ENCODE measurements around the gene PAM.
"Not testable (repeated sequence)": the region's sequence is repeated elsewhere in the genome, so short reads cannot be mapped to it uniquely, and the experiment has no call there.

The PAM gene

GRCh38 chr5:102903074-102903871 lies 148.2 kb downstream of the PAM start:
- DNase-seq (ENCODE audit: low spot score): no peak

GRCh38 chr5:102905056-102905455 lies 150.0 kb downstream of the PAM start:
- DNase-seq (ENCODE audit: low spot score): no peak

- not testable (repeated sequence) for DNase-seq (ENCODE audit: low spot score)
These were observed 152.0 kb downstream of the PAM start for GRCh38 chr5:102907099-102907498.

GRCh38 chr5:102910240-102911226 lies 155.4 kb downstream of the PAM start:
- no peak for DNase-seq (ENCODE audit: low spot score)

GRCh38 chr5:102911973-102912372 lies 156.9 kb downstream of the PAM start:
- DNase-seq (ENCODE audit: low spot score): no peak

GRCh38 chr5:102916109-102916508 lies 161.0 kb downstream of the PAM start:
- no peak for DNase-seq (ENCODE audit: low spot score)

GRCh38 chr5:102918986-102919610 lies 164.0 kb downstream of the PAM start:
- no peak for DNase-seq (ENCODE audit: low spot score)

- no peak for DNase-seq (ENCODE audit: low spot score)
These were observed 165.7 kb downstream of the PAM start for GRCh38 chr5:102920762-102921161.

GRCh38 chr5:102921341-102922044 lies 166.4 kb downstream of the PAM start:
- no peak for DNase-seq (ENCODE audit: low spot score)

GRCh38 chr5:102922111-102922720 lies 167.1 kb downstream of the PAM start:
- DNase-seq (ENCODE audit: low spot score): no peak

GRCh38 chr5:102922799-102923477 lies 167.8 kb downstream of the PAM start:
- DNase-seq (ENCODE audit: low spot score): no peak

GRCh38 chr5:102924963-102925362 lies 169.9 kb downstream of the PAM start:
- DNase-seq (ENCODE audit: low spot score): no peak

- no peak for DNase-seq (ENCODE audit: low spot score)
These were observed 171.9 kb downstream of the PAM start for GRCh38 chr5:102927007-102927406.

- no peak for DNase-seq (ENCODE audit: low spot score)
These were observed 175.1 kb downstream of the PAM start for GRCh38 chr5:102930244-102930643.

- DNase-seq (ENCODE audit: low spot score): no peak
These were observed 176.1 kb downstream of the PAM start for GRCh38 chr5:102931085-102931725.

- DNase-seq (ENCODE audit: low spot score): no peak
These were observed 177.7 kb downstream of the PAM start for GRCh38 chr5:102932781-102933180.

GRCh38 chr5:102933316-102933715 lies 178.2 kb downstream of the PAM start:
- no peak for DNase-seq (ENCODE audit: low spot score)

GRCh38 chr5:102933721-102934459 lies 178.8 kb downstream of the PAM start:
- DNase-seq (ENCODE audit: low spot score): no peak

- no peak for DNase-seq (ENCODE audit: low spot score)
These were observed 182.8 kb downstream of the PAM start for GRCh38 chr5:102937894-102938293.

- no peak for DNase-seq (ENCODE audit: low spot score)
These were observed 186.0 kb downstream of the PAM start for GRCh38 chr5:102941111-102941510.
